Transverse colon (tissue), 4 donors: ENCODE measurements around the gene SCN3A.
A peak's percentile ranks its signal among the peaks of the same experiment; 100 is the strongest.

Source experiments
- POLR2A ChIP-seq: fragments of 450-650 bp; IDR thresholded peaks from one replicate; pipeline ENCODE4 v1.6.1; 2016; ENCODE audit warnings: antibody characterized with exemption, mild to moderate bottlenecking, moderate library complexity
- POLR2AphosphoS5 ChIP-seq, 3 donors: sonication (generic); formaldehyde crosslinking; IDR thresholded peaks; one replicate each; pipeline ENCODE4 v1.6.1; 2016; ENCODE audit warnings: antibody characterized with exemption in 3 of 3
- TF ChIP-seq, protein P1 (sequence below), 5 experiments: fragments of 200-600 bp in 3 of 5; fragments of 450-650 bp in 2 of 5; sonication (generic) in 3 of 5; IDR thresholded peaks; 1 replicate in 2 of 5; 2 replicates in 3 of 5; pipeline ENCODE4 v1.5.1; 2016 to 2017; ENCODE audit warnings: antibody characterized with exemption in 5 of 5, inconsistent platforms in 3 of 5, mild to moderate bottlenecking in 2 of 5, moderate library complexity in 1 of 5

DNA sequence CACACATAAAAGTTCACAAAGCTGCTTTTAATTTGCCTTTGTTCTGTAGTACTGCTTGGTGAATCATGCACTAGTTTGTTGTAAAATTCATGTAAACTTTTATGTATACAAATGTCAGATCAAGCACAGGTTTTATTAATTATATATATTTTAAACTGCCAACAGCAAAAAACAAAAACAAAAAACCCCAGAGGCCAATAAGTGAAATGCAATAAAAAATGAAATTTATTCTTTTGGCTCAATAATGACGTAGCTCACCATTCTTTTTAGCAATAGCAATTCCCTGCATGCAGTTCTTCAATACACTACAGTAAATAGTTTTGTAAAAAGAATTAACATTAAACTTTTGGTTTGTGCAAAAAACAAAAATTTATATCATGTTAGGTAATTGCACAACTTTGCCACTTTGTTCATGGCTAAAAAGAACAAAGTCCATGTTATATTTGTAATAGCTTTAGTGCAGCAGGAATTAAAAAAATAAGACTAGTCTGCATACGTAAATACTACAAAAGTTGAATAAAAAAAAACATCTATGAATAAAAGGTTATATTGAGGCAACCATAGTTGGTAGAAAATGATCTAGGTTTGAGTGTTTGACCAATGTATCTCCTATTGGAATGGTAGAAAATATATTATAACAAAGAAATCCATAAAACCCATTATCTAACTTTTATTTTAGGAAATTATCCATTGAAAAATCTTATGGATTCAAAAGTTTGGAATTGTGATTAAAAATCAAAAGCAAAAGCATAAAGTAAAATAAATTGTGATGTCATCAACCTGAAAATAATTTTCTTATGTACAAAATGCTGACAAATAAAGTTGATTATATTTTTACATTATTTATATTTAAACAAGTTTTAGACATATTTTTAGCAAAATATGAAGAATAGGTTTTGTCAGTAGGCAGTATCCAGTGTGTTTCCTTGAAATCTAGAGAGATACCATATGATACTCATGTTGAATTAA is 115.6 kb downstream of the SCN3A start:
- TF ChIP-seq POLR2A (no peak), POLR2AphosphoS5 (IDR thresholded peaks at IDR 0.05) (no peak)
- TF ChIP-seq, protein P1, sequence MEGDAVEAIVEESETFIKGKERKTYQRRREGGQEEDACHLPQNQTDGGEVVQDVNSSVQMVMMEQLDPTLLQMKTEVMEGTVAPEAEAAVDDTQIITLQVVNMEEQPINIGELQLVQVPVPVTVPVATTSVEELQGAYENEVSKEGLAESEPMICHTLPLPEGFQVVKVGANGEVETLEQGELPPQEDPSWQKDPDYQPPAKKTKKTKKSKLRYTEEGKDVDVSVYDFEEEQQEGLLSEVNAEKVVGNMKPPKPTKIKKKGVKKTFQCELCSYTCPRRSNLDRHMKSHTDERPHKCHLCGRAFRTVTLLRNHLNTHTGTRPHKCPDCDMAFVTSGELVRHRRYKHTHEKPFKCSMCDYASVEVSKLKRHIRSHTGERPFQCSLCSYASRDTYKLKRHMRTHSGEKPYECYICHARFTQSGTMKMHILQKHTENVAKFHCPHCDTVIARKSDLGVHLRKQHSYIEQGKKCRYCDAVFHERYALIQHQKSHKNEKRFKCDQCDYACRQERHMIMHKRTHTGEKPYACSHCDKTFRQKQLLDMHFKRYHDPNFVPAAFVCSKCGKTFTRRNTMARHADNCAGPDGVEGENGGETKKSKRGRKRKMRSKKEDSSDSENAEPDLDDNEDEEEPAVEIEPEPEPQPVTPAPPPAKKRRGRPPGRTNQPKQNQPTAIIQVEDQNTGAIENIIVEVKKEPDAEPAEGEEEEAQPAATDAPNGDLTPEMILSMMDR (IDR thresholded peaks at IDR 0.05), result peak in 1 of 5 experiments; percentile 11
